HCT116 (cell line): Measurements from ENCODE around the gene INMT. TPM values are rescaled to one million over a fixed set of nuclear protein-coding genes. Genes with fewer than 3 reads are reported as not detected.

Experiments
- ATAC-seq: fragments of 200-7000 bp; cut with Tn5 transposase; 2 replicates; pipeline ENCODE4 v1.9.1; 2020; ENCODE audit warnings: mild to moderate bottlenecking, moderate library complexity
- BruUV-seq: library from RNA; stranded (reverse); fragments of 400-500 nt; replicated peaks from 2 replicates; lab custom pipeline; 2021; lab: Mats Ljungman, UMichigan
- CTCF ChIA-PET: fragments of 300-600 bp; sonication (Branson Sonifier 250); formaldehyde crosslinking; loops from one replicate; lab custom pipeline; 2021; ENCODE audit warnings: antibody characterized with exemption; lab: Charles Lee
- POLR2A ChIA-PET: fragments of 300-600, 350-600 bp; sonication (Branson Sonifier 250); formaldehyde crosslinking; loops from one replicate; lab custom pipeline; 2021; ENCODE audit warnings: antibody characterized with exemption; lab: Charles Lee
- RAD21 ChIA-PET, 2 experiments: fragments of 300-600 bp; sonication (Branson Sonifier 250); formaldehyde crosslinking; loops; one replicate each; lab custom pipeline; 2023; ENCODE audit warnings: low total read pairs in 2 of 2; ENCODE audit not compliant: uncharacterized antibody in 2 of 2, unreplicated experiment in 2 of 2, low non-redundant PET in 1 of 2; lab: Charles Lee
- DNase-seq: peaks from one replicate; pipeline ENCODE4 v3.0.0-alpha.2; 2010; ENCODE audit warnings: low read depth, low spot score
- H2AFZ ChIP-seq: fragments of 200-600 bp; shearing (Covaris generic), sonication (generic); 2 replicates; pipeline ENCODE4 v1.6.1; 2017; ENCODE audit warnings: low read depth, mixed run types, mixed read lengths, antibody characterized with exemption, low read length; ENCODE audit not compliant: poor library complexity, severe bottlenecking
- H3K27ac ChIP-seq: 2 replicates; pipeline ENCODE4 v1.5.1; 2012; ENCODE audit warnings: low read depth, low read length
- H3K27me3 ChIP-seq: fragments of 200-600 bp; sonication (generic); 2 replicates; pipeline ENCODE4 v1.6.1; 2016; ENCODE audit warnings: mixed run types, low read length, mixed read lengths; ENCODE audit not compliant: insufficient read depth
- H3K36me3 ChIP-seq, 2 experiments: fragments of 200-500 bp in 1 of 2; fragments of 200-600 bp in 1 of 2; sonication (Bioruptor generic) in 1 of 2; sonication (generic) in 1 of 2; 2 replicates each; pipeline versions ENCODE4 v1.5.1 to v1.6.1; 2014 to 2016; ENCODE audit warnings: low read length in 2 of 2, inconsistent platforms in 1 of 2, mixed read lengths in 1 of 2, mixed run types in 1 of 2; ENCODE audit not compliant: insufficient read depth in 2 of 2, control insufficient read depth in 1 of 2
- H3K4me1 ChIP-seq, 2 experiments: fragments of 200-600 bp in 1 of 2; sonication (generic) in 1 of 2; 2 replicates each; pipeline versions ENCODE4 v1.5.1 to v1.6.1; 2012 to 2017; ENCODE audit warnings: low read length in 2 of 2, inconsistent platforms in 1 of 2, mild to moderate bottlenecking in 1 of 2, mixed read lengths in 1 of 2, mixed run types in 1 of 2, moderate library complexity in 1 of 2; ENCODE audit not compliant: insufficient read depth in 2 of 2, control insufficient read depth in 1 of 2
- H3K4me2 ChIP-seq: fragments of 200-600 bp; sonication (generic); 2 replicates; pipeline ENCODE4 v1.6.1; 2017; ENCODE audit warnings: mixed run types, low read length, mixed read lengths
- H3K4me3 ChIP-seq, 2 experiments: fragments of 200-600 bp in 1 of 2; sonication (generic) in 1 of 2; replicated peaks in 1 of 2; 2 replicates each; pipeline ENCODE4 v1.5.1; 2011 to 2016; ENCODE audit warnings: low read length in 2 of 2, control low read depth in 1 of 2, low read depth in 1 of 2, mild to moderate bottlenecking in 1 of 2, mixed read lengths in 1 of 2, mixed run types in 1 of 2
- H3K79me2 ChIP-seq: fragments of 200-600 bp; sonication (generic); 2 replicates; pipeline ENCODE4 v1.6.1; 2017; ENCODE audit warnings: mild to moderate bottlenecking, mixed run types, low read length, moderate library complexity, mixed read lengths; ENCODE audit not compliant: insufficient read depth
- H3K9ac ChIP-seq: fragments of 200-600 bp; sonication (generic); 2 replicates; pipeline ENCODE4 v1.6.1; 2016; ENCODE audit warnings: low read length, mixed read lengths
- H3K9me2 ChIP-seq: fragments of 200-600 bp; sonication (generic), shearing (Covaris generic); 2 replicates; pipeline ENCODE4 v1.6.1; 2017; ENCODE audit warnings: mixed run types, mild to moderate bottlenecking, moderate library complexity; ENCODE audit not compliant: insufficient read depth
- H3K9me3 ChIP-seq, 2 experiments: fragments of 200-500 bp in 1 of 2; fragments of 200-600 bp in 1 of 2; sonication (Bioruptor generic) in 1 of 2; sonication (generic) in 1 of 2; 2 replicates each; pipeline ENCODE4 v1.6.1; 2014 to 2017; ENCODE audit warnings: low read length in 2 of 2, mixed read lengths in 2 of 2, inconsistent platforms in 1 of 2, low read depth in 1 of 2, mild to moderate bottlenecking in 1 of 2, mixed run types in 1 of 2, moderate library complexity in 1 of 2; ENCODE audit not compliant: control insufficient read depth in 1 of 2, insufficient read depth in 1 of 2
- H4K20me1 ChIP-seq: fragments of 200-600 bp; sonication (generic), shearing (Covaris generic); 2 replicates; pipeline ENCODE4 v1.6.1; 2017; ENCODE audit warnings: mixed run types, mild to moderate bottlenecking, moderate library complexity; ENCODE audit not compliant: insufficient read depth
- CBX3 ChIP-seq: IDR thresholded peaks from 2 replicates; pipeline ENCODE4 v1.6.1; 2012; ENCODE audit warnings: low read depth
- CEBPB ChIP-seq: IDR thresholded peaks from 2 replicates; pipeline ENCODE4 v1.6.1; 2012; ENCODE audit warnings: low read depth
- EGR1 ChIP-seq: IDR thresholded peaks from 2 replicates; pipeline ENCODE4 v1.6.1; 2012; ENCODE audit warnings: low read depth
- ELF1 ChIP-seq: IDR thresholded peaks from 2 replicates; pipeline ENCODE4 v1.6.1; 2012; ENCODE audit warnings: low read depth, borderline replicate concordance
- EZH2phosphoT487 ChIP-seq: fragments of 200-600 bp; IDR thresholded peaks from 2 replicates; pipeline ENCODE4 v1.6.1; 2018; ENCODE audit warnings: antibody characterized with exemption, borderline replicate concordance
- FOSL1 ChIP-seq: IDR thresholded peaks from 2 replicates; pipeline ENCODE4 v1.6.1; 2012; ENCODE audit warnings: low read depth
- MAX ChIP-seq: IDR thresholded peaks from 2 replicates; pipeline ENCODE4 v1.6.1; 2012
- SIN3A ChIP-seq: IDR thresholded peaks from 2 replicates; pipeline ENCODE4 v1.6.1; 2012; ENCODE audit warnings: low read depth
- intact Hi-C: fragments of 100-400 bp; cut with micrococcal nuclease; formaldehyde crosslinking; loops from 2 replicates; pipeline ENCODE4 v1.10.0; 2022
- total RNA-seq: library from RNA; stranded (reverse); gene quantifications from one replicate; pipeline ENCODE4 v1.2.1, GENCODE V29; 2021; ENCODE audit not compliant: unreplicated experiment

The INMT gene
- total RNA-seq, 1 experiment from 2014 or later = 0.32 TPM

GRCh38 chr7:30744075-30744417 is 7.9 kb upstream of the INMT start:
- DNase-seq = no peak
- BruUV-seq = no TSS peak
- no peaks in the 10 kb centered on the region for H3K79me2 ChIP-seq
- no peaks in the 10 kb centered on the region for H3K9me3 ChIP-seq
- RAD21 ChIA-PET = no interaction called here
- no peaks in the 10 kb centered on the region for H3K9me2 ChIP-seq
- no peaks in the 10 kb centered on the region for H3K4me1 ChIP-seq
- POLR2A ChIA-PET = no interaction called here
- H3K9ac ChIP-seq = no peak overlapping the region
- intact Hi-C loops = loop anchor here (5.0 to 10.0 kb wide), 2 partner anchors 467 to 579 kb away; no protein-coding TSS in a partner anchor
- no peak overlapping the region for H3K27ac ChIP-seq
- no peaks in the 10 kb centered on the region for H4K20me1 ChIP-seq
- no peak overlapping the region for H3K4me3 ChIP-seq
- no peak overlapping the region for H3K4me2 ChIP-seq
- no peaks in the 10 kb centered on the region for H3K36me3 ChIP-seq
- ATAC-seq = no peak
- no peak for TF ChIP-seq MAX
- no peak for TF ChIP-seq EZH2phosphoT487
- no peak for TF ChIP-seq EGR1
- no peak for TF ChIP-seq FOSL1
- no peak for TF ChIP-seq CBX3
- TF ChIP-seq ELF1 = no peak
- TF ChIP-seq, all 23 proteins: peak for 0
- Histone ChIP-seq H3K27me3 (no peaks in the 10 kb centered on the region), H2AFZ (no peak overlapping the region)
- CTCF ChIA-PET = no interaction called here

GRCh38 chr7:30745261-30745941 is 6.5 kb upstream of the INMT start:
- no TSS peak for BruUV-seq
- CTCF ChIA-PET = interaction anchor here (1.0 kb wide), 1 partner anchor 377 kb away, joined by 3 read pairs; no protein-coding TSS in a partner anchor
- RAD21 ChIA-PET = no interaction called here

More at GRCh38 chr7:30745261-30745941, 6.5 kb upstream of the INMT start:
- TF ChIP-seq CEBPB (no peak), CBX3 (no peak), SIN3A (no peak)
- no peak overlapping the region for H3K4me2 ChIP-seq
- H3K9me3 ChIP-seq = no peaks in the 10 kb centered on the region
- H3K9ac ChIP-seq = no peak overlapping the region
- POLR2A ChIA-PET = no interaction called here
- H3K27me3 ChIP-seq = no peaks in the 10 kb centered on the region
- H3K27ac ChIP-seq = no peak overlapping the region
- no peaks in the 10 kb centered on the region for H4K20me1 ChIP-seq
- H2AFZ ChIP-seq = no peak overlapping the region
- no peaks in the 10 kb centered on the region for H3K79me2 ChIP-seq
- no peak overlapping the region for H3K4me3 ChIP-seq
- intact Hi-C loops = loop anchor here (10.0 kb wide), 1 partner anchor 581 kb away; no protein-coding TSS in a partner anchor
- ATAC-seq = no peak
- H3K4me1 ChIP-seq = no peaks in the 10 kb centered on the region
- no peak for DNase-seq
- H3K9me2 ChIP-seq = no peaks in the 10 kb centered on the region
- no peaks in the 10 kb centered on the region for H3K36me3 ChIP-seq
